Inflammatory macrophage treated with lipopolysaccharide for 1 hour (primary cell): ENCODE data around the gene ZBTB45.

Source experiments
- DNase-seq, 2 donors: peaks; one replicate each; pipeline ENCODE4 v3.0.0-alpha.2; 2020 to 2022

The ZBTB45 gene

DNA sequence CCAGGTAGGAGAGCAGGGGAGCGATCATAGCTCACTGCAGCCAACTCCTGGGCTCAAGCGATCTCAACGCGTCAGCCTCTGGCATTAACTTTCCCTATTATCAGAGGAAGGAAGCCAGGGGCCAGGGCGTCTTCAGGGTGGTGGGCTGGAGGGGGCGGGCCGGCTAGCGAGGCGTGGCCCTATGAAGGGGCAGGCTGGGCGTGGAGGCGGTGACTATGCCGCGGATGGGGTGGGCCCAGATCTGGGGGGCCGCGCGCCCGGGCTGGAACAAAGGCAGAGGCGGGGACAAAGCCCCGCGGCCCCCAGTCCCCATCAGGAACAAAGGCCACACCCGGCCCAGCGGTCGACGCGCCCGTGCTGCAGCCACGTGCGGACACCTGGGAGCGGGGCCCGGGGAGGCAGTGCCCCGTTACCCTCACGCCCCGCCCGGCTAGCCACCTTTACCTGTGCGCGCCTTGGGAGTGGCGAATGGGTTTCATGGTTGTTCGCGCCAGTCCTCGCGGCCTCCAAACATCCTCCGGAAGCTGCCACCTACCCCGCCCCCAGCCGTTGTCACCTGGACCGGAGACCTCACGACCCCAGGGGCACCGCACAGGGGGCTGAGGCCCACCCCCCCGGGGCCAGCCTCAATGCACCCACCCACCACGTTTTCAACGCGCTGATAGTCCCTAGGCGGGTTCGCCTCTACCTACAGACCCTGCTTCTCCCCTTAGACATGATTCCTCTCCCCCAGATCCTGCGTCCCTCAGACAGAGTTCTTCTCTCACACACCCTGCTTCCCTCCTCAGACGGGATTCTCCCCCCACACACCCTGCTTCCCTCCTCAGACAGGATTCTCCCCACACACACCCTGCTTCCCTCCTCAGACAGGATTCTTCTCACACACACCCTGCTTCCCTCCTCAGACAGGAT lies 18.9 kb upstream of the ZBTB45 start:
- no peak for DNase-seq

DNA sequence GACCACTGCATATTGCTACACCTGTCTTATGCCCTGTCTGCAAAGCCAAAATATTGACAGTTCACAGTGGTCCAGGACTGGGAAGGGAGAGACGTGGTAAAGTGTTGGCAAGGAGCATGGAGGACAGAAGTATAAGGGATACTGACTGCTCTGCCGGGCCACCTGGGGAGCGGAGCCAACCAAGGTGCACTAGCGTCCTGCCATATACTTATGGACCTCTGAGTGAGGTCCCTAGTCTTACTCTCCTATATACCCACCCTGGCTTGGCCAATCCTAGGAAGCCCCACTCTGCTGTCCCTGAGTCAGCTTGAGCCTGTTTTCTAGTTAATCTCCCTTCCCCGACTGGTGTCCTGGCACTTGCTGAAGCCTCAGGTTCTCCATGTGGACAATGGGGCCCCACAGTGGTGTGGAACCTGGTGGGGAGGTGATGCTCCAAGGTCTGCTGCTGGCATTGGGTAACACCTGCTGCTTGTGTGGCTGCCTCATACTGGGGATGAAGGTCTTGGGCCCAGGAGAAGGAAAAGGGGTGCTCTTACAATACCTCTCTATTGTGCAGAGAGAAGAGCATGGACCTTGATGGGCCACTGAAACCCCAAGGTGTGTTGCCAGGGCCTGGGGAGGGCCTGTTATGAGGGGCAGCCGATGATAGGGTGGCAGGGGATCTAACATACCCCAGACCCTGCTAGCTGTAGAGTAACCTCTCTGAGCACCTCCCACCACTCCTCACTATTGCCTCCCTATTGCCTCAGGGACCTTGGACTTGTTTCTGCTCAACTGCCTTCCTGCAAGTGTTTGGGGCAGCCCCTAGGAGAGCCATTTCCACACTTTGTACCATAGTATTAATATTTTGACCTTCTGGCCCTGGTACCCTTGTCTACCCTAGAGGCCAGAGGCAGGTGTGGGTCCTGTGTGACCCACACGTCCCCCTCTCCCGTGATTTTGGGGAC lies 17.5 kb upstream of the ZBTB45 start:
- no peak for DNase-seq

DNA sequence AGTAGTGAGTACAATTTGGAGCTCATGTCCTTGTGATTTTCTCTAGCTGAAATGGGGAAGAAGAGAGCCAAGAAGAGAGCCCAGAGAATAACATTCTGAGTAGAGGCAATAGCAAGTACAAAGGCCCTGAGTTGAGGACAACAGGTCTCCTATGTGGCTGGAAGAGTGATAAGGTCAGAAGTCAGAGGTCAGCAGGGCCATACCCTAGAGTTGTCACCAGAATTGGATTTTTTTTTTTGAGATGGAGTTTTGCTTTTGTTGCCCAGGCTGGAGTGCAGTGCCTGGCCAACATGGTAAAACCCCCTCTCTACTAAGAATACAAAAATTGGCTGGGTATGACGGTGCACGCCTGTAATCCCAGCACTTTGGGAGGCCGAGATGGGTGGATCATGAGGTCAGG lies 16.2 kb upstream of the ZBTB45 start:
- no peak for DNase-seq

DNA sequence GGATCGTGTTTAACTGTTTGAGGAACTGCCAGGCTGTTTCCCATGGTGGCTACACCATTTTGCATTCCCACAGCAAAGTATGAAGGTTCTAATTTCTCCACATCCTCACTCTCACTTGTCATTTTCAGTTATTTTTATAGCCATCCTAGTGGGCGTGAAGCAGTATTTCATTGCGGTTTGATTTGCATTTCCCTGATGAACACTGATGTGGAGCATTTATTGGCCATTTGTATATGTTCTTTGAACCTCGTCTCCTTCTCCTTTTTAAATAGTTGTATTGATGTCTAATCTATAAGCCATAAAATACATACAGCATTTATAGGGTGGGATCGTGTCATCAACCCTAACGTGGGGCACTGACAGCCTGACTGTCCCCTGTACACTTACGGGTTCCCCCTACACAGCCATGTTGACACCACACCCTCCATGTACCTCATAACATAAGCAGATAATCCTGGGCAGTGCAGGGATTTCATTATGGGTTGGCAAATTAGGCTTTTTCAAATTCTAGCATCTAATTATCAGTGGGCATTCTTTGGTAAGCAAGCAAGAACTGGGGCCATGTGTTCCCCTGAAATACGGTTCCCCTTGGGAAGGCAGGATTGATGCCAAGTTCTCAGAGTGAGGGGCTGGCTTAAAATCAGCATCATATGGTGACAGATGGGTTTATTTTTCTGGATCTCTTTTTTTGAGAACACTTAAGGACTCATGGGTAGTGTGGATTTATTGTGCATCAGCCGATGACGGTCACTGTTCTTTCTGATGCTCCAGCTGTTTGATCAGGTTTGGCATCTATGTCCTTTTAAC lies 11.6 kb upstream of the ZBTB45 start:
- no peak for DNase-seq

- DNase-seq, result no peak
Observed at GRCh38 chr19:58529405-58529804, 9.8 kb upstream of the ZBTB45 start.

- no peak for DNase-seq
Observed at GRCh38 chr19:58522709-58523108, 3.1 kb upstream of the ZBTB45 start.

- DNase-seq, result peak in 1 of 2 donors; percentile 42
Observed at GRCh38 chr19:58521651-58522050, 2.0 kb upstream of the ZBTB45 start.

GRCh38 chr19:58520257-58520599 lies 618 bp upstream of the ZBTB45 start:
- DNase-seq, result no peak

GRCh38 chr19:58519087-58519354 lies 589 bp downstream of the ZBTB45 start:
- peak; percentile 38 to 56 for DNase-seq

DNA sequence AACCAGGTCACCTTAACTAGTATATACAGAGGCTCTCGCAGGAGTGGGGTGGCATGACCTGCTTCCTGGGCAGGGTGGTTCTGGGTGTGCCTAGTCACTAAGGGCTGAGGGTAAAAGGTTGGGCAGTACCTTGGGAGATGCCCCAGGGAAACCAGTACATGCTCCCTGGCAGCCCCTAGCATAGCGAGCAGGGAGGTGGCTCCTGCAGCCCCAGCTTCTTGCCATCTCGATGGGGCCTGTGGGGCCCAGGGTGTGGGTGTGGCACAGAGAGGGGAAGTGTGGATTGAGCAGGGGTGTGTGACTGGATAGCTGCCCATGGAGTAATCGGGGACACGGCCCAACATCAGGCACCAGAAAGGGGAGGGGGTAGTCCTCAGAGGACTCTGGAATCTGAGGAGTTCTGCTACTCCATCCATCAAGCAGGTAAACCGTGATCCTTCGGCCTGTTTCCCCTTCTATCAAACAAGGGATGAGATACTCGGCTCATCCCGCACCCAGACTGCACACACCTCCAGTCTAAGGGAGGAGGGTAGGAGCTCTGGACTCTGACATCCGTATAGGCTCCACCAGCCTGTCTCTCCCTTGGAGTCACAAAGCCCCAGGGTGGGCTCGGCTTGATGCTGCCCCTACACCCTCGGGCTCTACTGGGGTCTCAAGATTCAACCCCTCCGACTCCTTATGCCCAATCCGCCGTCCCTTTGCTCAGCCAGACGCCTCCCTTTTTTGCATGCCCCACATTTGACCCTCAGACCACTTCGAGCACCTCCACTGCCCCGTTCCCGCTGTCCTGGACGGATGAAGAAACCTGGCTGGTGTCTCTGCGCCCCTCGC lies 1.1 kb downstream of the ZBTB45 start:
- DNase-seq, result peak; percentile 46 to 52

DNA sequence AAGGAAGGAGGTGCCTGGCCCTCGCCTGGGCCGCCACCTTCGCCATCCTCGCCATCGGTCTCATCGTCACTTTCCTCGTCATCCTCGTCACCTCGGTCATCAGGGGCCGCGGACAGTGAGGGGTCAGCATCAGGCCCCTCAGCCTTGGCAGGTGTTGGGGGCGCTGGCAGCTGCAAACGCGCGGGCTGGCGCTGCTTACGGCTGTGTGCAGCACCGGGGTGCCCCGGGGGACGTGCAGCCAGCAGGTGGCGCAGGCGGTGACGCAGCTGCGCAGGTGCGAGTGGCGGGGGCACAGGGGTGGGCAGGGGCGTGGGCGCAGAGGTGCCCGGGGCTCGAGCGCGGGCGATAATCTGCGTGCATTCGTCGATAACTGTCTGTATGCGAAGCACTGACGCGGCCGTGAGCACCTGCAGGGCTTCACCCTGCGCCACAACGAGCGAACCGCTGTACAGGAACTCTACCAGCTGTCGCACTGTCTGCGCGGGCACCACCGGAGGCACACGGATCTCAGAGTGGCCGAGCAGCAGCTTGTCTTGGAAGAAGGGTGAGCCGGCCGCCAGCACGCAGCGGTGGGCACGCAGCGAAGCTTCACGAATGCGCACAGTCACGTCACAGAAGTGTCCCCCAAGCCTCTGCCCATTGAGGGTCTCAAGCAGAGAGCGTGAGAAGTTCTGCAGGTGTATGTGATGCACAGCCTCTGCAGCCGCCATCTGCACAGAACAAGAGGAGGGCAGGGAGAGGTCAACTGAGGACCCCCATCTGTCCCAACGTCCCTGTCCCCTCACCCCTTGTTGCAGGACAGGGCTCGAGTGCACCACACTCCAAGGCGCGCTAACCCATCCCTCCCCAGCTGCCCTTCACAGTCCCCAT lies 2.4 kb downstream of the ZBTB45 start:
- no peak for DNase-seq

DNA sequence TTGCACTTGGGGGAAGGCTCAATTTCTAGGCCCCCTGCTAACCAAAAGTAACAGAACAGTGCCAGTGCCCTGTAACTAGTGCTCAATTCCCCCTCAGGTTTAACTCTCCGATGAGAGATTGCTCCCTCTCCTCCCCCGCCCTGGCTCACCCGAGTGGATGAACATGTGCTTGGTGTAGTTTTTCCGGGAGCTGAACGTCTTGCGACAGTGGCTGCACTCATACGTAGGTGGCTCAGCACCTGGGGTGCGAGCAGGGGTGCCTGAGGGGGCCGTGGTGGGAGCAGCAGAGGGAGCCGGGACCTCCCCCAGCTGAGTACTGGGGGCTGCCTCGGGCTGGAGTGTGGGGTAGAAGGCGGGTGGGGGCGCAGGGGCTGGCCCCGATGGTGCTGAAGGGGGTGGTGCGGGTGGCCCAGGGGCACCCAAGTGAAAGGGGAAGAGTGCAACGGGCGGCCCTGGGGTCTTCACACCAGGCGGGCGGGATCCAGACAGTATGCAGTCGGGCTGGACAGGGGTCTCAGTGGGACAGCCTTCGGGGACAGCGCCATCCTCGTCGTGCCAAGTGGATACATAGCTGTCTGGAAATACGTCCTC lies 3.3 kb downstream of the ZBTB45 start:
- DNase-seq, result no peak

GRCh38 chr19:58515259-58515658 lies 4.4 kb downstream of the ZBTB45 start:
- DNase-seq, result no peak

GRCh38 chr19:58514564-58515022 lies 5.0 kb downstream of the ZBTB45 start:
- DNase-seq, result no peak

- peak; percentile 86 to 96 for DNase-seq
Observed at GRCh38 chr19:58513694-58514563, 5.7 kb downstream of the ZBTB45 start.

GRCh38 chr19:58513213-58513693 lies 6.4 kb downstream of the ZBTB45 start:
- DNase-seq, result no peak

DNA sequence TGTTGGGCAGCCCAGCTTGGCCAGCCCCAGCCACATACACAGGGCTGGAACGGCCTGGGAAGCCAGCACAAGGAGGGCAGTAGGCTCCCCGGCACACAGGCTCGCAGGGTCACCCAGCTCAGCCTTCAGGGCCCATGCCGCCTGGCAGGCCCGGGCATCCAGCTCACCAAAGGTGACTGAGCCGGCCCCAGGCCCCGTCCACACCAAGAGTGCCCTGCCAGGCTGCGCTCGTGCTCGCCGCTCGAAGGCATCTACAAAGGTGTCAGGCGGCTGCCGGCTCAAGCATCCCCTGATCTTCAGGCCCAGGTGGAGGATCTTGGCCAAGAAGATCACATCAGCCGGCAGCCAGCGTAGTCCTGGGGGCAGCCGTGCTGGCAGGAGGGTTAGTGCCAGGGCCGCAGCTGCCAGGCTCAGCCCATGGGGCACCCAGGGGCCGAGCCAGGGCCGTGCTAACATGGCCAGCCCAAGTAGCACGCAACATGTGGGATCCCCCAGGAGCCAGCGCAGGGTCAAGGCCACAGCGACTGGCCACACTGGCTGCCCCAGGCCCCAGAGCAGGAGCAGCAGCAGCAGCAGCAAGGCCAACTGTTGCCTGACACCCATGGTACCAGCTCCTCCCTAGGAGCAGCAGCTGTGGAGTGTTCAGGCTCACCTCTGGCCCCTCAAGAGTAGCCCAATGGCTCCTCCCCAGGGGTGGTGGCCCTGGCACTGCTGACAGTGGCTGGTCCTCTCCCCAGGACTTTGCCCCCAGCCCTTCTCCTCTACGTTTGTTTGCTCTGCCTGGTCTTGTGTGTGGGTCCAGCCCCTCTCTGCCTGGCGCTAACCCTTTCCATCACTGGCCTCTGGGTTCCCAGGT lies 8.0 kb downstream of the ZBTB45 start, which contains the start of gene SLC27A5:
TSS of gene SLC27A5 (minus strand) at position 640 of the 856 bp plus-strand sequence. CDS start at position 603, 37 bp downstream.
- DNase-seq, result no peak
